DND-41 (cell line): Measurements from ENCODE around the gene AKT1S1.

Experiments
- ATAC-seq: fragments of 200-7000 bp; cut with Tn5 transposase; 3 replicates; pipeline ENCODE4 v1.9.1; 2021; ENCODE audit warnings: low read depth; ENCODE audit not compliant: insufficient read depth
- DNase-seq: peaks from one replicate; pipeline ENCODE4 v3.0.0-alpha.2; 2020
- H2AFZ ChIP-seq: 2 replicates; pipeline ENCODE4 v1.6.0; 2012; ENCODE audit warnings: low read depth, low read length
- H3K27ac ChIP-seq: 2 replicates; pipeline ENCODE4 v1.5.1; 2012; ENCODE audit warnings: low read length, inconsistent platforms
- H3K27me3 ChIP-seq: fragments of 200-600 bp; sonication (generic); 2 replicates; pipeline ENCODE4 v1.6.0; 2012; ENCODE audit warnings: low read length, mild to moderate bottlenecking, inconsistent platforms; ENCODE audit not compliant: insufficient read depth, poor library complexity
- H3K36me3 ChIP-seq: 2 replicates; pipeline ENCODE4 v1.5.1; 2012; ENCODE audit warnings: low read length, inconsistent platforms; ENCODE audit not compliant: insufficient read depth
- H3K4me1 ChIP-seq: 2 replicates; pipeline ENCODE4 v1.5.1; 2012; ENCODE audit warnings: mild to moderate bottlenecking, low read length; ENCODE audit not compliant: insufficient read depth
- H3K4me2 ChIP-seq: 2 replicates; pipeline ENCODE4 v1.6.0; 2012; ENCODE audit warnings: mild to moderate bottlenecking, moderate library complexity, low read length, inconsistent platforms; ENCODE audit not compliant: insufficient read depth
- H3K4me3 ChIP-seq, 2 experiments: fragments of 200-600 bp in 1 of 2; shearing (Covaris generic) in 1 of 2; 2 replicates each; pipeline ENCODE4 v1.5.1; 2012 to 2016; ENCODE audit warnings: inconsistent platforms in 2 of 2, low read length in 2 of 2, mild to moderate bottlenecking in 2 of 2, low read depth in 1 of 2, moderate library complexity in 1 of 2
- H3K79me2 ChIP-seq: 2 replicates; pipeline ENCODE4 v1.6.0; 2012; ENCODE audit warnings: low read length, inconsistent platforms; ENCODE audit not compliant: insufficient read depth
- H3K9ac ChIP-seq: 2 replicates; pipeline ENCODE4 v1.6.0; 2012; ENCODE audit warnings: low read depth, mild to moderate bottlenecking, inconsistent platforms, low read length, moderate library complexity
- H3K9me3 ChIP-seq: 2 replicates; pipeline ENCODE4 v1.5.1; 2012; ENCODE audit warnings: low read length, moderate library complexity, mild to moderate bottlenecking, inconsistent platforms; ENCODE audit not compliant: insufficient read depth, severe bottlenecking
- H4K20me1 ChIP-seq: 2 replicates; pipeline ENCODE4 v1.6.0; 2012; ENCODE audit warnings: low read length; ENCODE audit not compliant: insufficient read depth
- EZH2 ChIP-seq: IDR thresholded peaks from 3 replicates; pipeline ENCODE4 v1.6.1; 2012; ENCODE audit warnings: borderline replicate concordance, low read depth, mild to moderate bottlenecking, moderate library complexity, low read length, inconsistent platforms; ENCODE audit not compliant: severe bottlenecking
- TF ChIP-seq, protein P1 (sequence below): IDR thresholded peaks from 2 replicates; pipeline ENCODE4 v1.5.1; 2012; ENCODE audit warnings: borderline replicate concordance, low read length, moderate library complexity, mild to moderate bottlenecking; ENCODE audit not compliant: poor library complexity, severe bottlenecking; ENCODE audit errors: extremely low read depth

Gene AKT1S1

GRCh38 chr19:49874503-49875157, 2.5 kb downstream of the AKT1S1 start:
- TF ChIP-seq EZH2 = no peak
- TF ChIP-seq, protein P1, sequence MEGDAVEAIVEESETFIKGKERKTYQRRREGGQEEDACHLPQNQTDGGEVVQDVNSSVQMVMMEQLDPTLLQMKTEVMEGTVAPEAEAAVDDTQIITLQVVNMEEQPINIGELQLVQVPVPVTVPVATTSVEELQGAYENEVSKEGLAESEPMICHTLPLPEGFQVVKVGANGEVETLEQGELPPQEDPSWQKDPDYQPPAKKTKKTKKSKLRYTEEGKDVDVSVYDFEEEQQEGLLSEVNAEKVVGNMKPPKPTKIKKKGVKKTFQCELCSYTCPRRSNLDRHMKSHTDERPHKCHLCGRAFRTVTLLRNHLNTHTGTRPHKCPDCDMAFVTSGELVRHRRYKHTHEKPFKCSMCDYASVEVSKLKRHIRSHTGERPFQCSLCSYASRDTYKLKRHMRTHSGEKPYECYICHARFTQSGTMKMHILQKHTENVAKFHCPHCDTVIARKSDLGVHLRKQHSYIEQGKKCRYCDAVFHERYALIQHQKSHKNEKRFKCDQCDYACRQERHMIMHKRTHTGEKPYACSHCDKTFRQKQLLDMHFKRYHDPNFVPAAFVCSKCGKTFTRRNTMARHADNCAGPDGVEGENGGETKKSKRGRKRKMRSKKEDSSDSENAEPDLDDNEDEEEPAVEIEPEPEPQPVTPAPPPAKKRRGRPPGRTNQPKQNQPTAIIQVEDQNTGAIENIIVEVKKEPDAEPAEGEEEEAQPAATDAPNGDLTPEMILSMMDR = no peak
- Histone ChIP-seq H3K79me2 (peaks cover 39% of the 10 kb centered on the region), H4K20me1 (no peaks in the 10 kb centered on the region; the same call in 1 of the 2 replicates), H3K4me1 (peaks cover 51% of the 10 kb centered on the region), H3K36me3 (peaks cover 27% of the 10 kb centered on the region), H3K27ac (no peak overlapping the region), H2AFZ (no peak overlapping the region), H3K4me3 (no peak overlapping the region), H3K4me2 (peak overlapping the region; percentile 98), H3K9ac (peak overlapping the region; percentile 93), H3K9me3 (no peaks in the 10 kb centered on the region), H3K27me3 (no peaks in the 10 kb centered on the region)
- DNase-seq (no peak), ATAC-seq (no peak)

DNA sequence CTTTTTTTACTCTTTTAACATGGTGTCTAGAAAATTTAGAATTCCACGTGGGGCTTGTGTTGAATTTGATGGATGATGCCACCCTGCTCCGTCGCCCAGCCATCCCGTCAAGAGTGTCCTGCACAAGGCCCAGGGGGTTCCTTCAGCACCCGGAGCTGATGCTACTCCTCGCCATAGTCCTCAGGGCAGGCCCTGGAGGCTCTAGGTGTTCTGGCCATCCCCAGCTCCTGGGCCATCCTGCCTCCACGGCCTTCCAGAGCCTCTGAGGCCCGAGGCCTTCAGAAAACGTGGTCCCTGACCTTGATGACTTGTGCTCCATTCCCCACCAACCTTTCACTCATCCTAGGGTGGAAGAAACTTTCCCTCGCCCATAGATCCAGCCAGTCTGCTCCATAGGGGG, 3.3 kb downstream of the AKT1S1 start:
- Histone ChIP-seq H3K27me3 (no peaks in the 10 kb centered on the region), H3K4me1 (peaks cover 47% of the 10 kb centered on the region), H3K9ac (peak overlapping the region; percentile 12; the same call in 1 of the 2 replicates), H4K20me1 (no peaks in the 10 kb centered on the region; the same call in 1 of the 2 replicates), H3K9me3 (no peaks in the 10 kb centered on the region), H3K36me3 (peaks cover 20% of the 10 kb centered on the region), H2AFZ (no peak overlapping the region), H3K79me2 (peaks cover 35% of the 10 kb centered on the region), H3K4me2 (no peak overlapping the region), H3K4me3 (no peak overlapping the region), H3K27ac (no peak overlapping the region)
- DNase-seq (no peak), ATAC-seq (no peak)
- TF ChIP-seq, protein P1 = no peak
- no peak for TF ChIP-seq EZH2

DNA sequence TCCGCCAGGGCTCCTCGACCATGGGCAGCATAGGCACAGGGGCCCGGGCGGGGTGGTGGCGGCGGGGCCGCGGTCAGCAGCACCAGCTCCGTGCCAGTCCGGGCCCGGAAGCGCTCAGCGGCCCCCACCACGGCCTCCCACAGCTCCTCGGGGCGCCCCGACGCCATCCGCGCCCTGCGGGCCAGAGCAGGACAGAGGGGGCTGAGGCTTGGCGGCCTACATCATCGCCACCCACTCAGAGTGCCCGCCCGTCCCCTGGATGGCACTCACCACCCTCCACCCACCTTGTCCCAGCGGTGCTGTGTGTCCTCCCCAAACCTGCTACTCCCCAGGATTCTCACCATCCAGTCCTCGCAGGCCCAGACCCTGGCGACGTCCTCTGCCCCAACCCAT, 4.0 kb downstream of the AKT1S1 start:
- no peak overlapping the region for H2AFZ ChIP-seq
- H3K4me2 ChIP-seq = no peak overlapping the region
- H3K27ac ChIP-seq = no peak overlapping the region
- H3K4me1 ChIP-seq = peaks cover 47% of the 10 kb centered on the region
- TF ChIP-seq EZH2 = no peak
- TF ChIP-seq, protein P1 = no peak
- no peaks in the 10 kb centered on the region for H3K27me3 ChIP-seq
- no peaks in the 10 kb centered on the region; the same call in 1 of the 2 replicates for H4K20me1 ChIP-seq
- ATAC-seq (no peak), DNase-seq (no peak)
- H3K79me2 ChIP-seq = peaks cover 28% of the 10 kb centered on the region
- H3K4me3 ChIP-seq = no peak overlapping the region
- peaks cover 17% of the 10 kb centered on the region for H3K36me3 ChIP-seq
- H3K9ac ChIP-seq = no peak overlapping the region
- H3K9me3 ChIP-seq = no peaks in the 10 kb centered on the region
